SK-N-SH treated with all-trans-retinoic acid at 6 μM for 48 hours (cell line): Measurements from ENCODE around the gene CCDC186.

ENCODE experiments used
- ATAC-seq: fragments of 200-7000 bp; cut with Tn5 transposase; 3 replicates; pipeline ENCODE4 v1.9.1; 2020; ENCODE audit warnings: mild to moderate bottlenecking, moderate library complexity
- BACH2 ChIP-seq: fragments of 250-450 bp; sonication (Bioruptor Pico); IDR thresholded peaks from 2 replicates; pipeline ENCODE4 v1.9.0; 2021; ENCODE audit warnings: mild to moderate bottlenecking, borderline replicate concordance
- CREB5 ChIP-seq: fragments of 250-450 bp; sonication (Bioruptor Pico); IDR thresholded peaks from 2 replicates; pipeline ENCODE4 v1.5.1; 2020; ENCODE audit warnings: low read depth, mild to moderate bottlenecking, moderate library complexity
- CSDC2 ChIP-seq: fragments of 250-450 bp; sonication (Bioruptor Pico); IDR thresholded peaks from 2 replicates; pipeline ENCODE4 v1.5.0; 2020; ENCODE audit warnings: mild to moderate bottlenecking, moderate library complexity
- CSRNP3 ChIP-seq: fragments of 250-450 bp; sonication (Bioruptor Pico); IDR thresholded peaks from 2 replicates; pipeline ENCODE4 v1.5.1; 2021; ENCODE audit warnings: mild to moderate bottlenecking, moderate library complexity
- ESRRG ChIP-seq: fragments of 250-450 bp; sonication (Bioruptor Pico); IDR thresholded peaks from 2 replicates; pipeline ENCODE4 v1.6.1; 2021; ENCODE audit warnings: mild to moderate bottlenecking
- GLIS3 ChIP-seq: fragments of 250-450 bp; sonication (Bioruptor Pico); IDR thresholded peaks from 2 replicates; pipeline ENCODE4 v1.5.0; 2020; ENCODE audit warnings: mild to moderate bottlenecking, moderate library complexity
- ISL1 ChIP-seq: fragments of 250-450 bp; sonication (Bioruptor Pico); IDR thresholded peaks from 2 replicates; pipeline ENCODE4 v2.1.2; 2022; ENCODE audit warnings: mild to moderate bottlenecking, moderate library complexity
- OSR1 ChIP-seq: fragments of 250-450 bp; sonication (Bioruptor Pico); IDR thresholded peaks from 2 replicates; pipeline ENCODE4 v1.8.0; 2022; ENCODE audit warnings: moderate library complexity, mild to moderate bottlenecking, inconsistent platforms
- PATZ1 ChIP-seq: fragments of 250-450 bp; sonication (Bioruptor Pico); IDR thresholded peaks from 2 replicates; pipeline ENCODE4 v1.8.0; 2020; ENCODE audit warnings: mild to moderate bottlenecking, moderate library complexity, borderline replicate concordance
- POU6F1 ChIP-seq: fragments of 250-450 bp; sonication (Bioruptor Pico); IDR thresholded peaks from 2 replicates; pipeline ENCODE4 v1.8.0; 2021; ENCODE audit warnings: low read depth, mild to moderate bottlenecking, moderate library complexity, borderline replicate concordance
- PPARA ChIP-seq: fragments of 250-450 bp; sonication (Bioruptor Pico); IDR thresholded peaks from 2 replicates; pipeline ENCODE4 v1.5.0; 2020; ENCODE audit warnings: mild to moderate bottlenecking, borderline replicate concordance
- SNAI2 ChIP-seq: fragments of 250-450 bp; sonication (Bioruptor Pico); IDR thresholded peaks from 2 replicates; pipeline ENCODE4 v1.5.0; 2020; ENCODE audit warnings: mild to moderate bottlenecking, moderate library complexity
- TCF4 ChIP-seq: fragments of 250-450 bp; sonication (Bioruptor Pico); IDR thresholded peaks from 2 replicates; pipeline ENCODE4 v1.8.0; 2021; ENCODE audit warnings: mild to moderate bottlenecking, moderate library complexity, borderline replicate concordance
- TOX ChIP-seq: fragments of 250-450 bp; sonication (Bioruptor Pico); IDR thresholded peaks from 2 replicates; pipeline ENCODE4 v1.8.0; 2021; ENCODE audit warnings: mild to moderate bottlenecking, moderate library complexity, borderline replicate concordance
- TSHZ2 ChIP-seq: fragments of 250-450 bp; sonication (Bioruptor Pico); IDR thresholded peaks from 2 replicates; pipeline ENCODE4 v1.5.0; 2020; ENCODE audit warnings: mild to moderate bottlenecking, moderate library complexity
- ZFP3 ChIP-seq: fragments of 250-450 bp; sonication (Bioruptor Pico); IDR thresholded peaks from 2 replicates; pipeline ENCODE4 v1.5.0; 2020; ENCODE audit warnings: mild to moderate bottlenecking, moderate library complexity
- ZFP30 ChIP-seq: fragments of 450-650 bp; formaldehyde crosslinking; IDR thresholded peaks from 2 replicates; pipeline ENCODE4 v1.5.0; 2022; ENCODE audit warnings: mild to moderate bottlenecking, moderate library complexity
- ZNF565 ChIP-seq: fragments of 450-650 bp; formaldehyde crosslinking; conservative IDR thresholded peaks from 2 replicates; pipeline ENCODE4 v1.5.0; 2020; ENCODE audit warnings: low read depth, mild to moderate bottlenecking, moderate library complexity
- ZNF70 ChIP-seq: fragments of 450-650 bp; formaldehyde crosslinking; IDR thresholded peaks from 2 replicates; pipeline ENCODE4 v1.5.0; 2020; ENCODE audit warnings: mild to moderate bottlenecking, moderate library complexity

Gene CCDC186

GRCh38 chr10:114163062-114163461 is 10.9 kb downstream of the CCDC186 start:
- ATAC-seq: no peak
- no peak for TF ChIP-seq POU6F1
- no peak for TF ChIP-seq TSHZ2 (CRISPR knock-in tag)
- TF ChIP-seq CREB5 (CRISPR knock-in tag): no peak

- TF ChIP-seq PATZ1 (CRISPR knock-in tag): no peak
- no peak for TF ChIP-seq ZNF70 (CRISPR knock-in tag)
- no peak for TF ChIP-seq CSRNP3 (CRISPR knock-in tag)
- no peak for TF ChIP-seq POU6F1
- TF ChIP-seq ZNF565 (CRISPR knock-in tag): no peak
- TF ChIP-seq OSR1 (CRISPR knock-in tag): no peak
- TF ChIP-seq TSHZ2 (CRISPR knock-in tag): no peak
- TF ChIP-seq CSDC2 (CRISPR knock-in tag): no peak
- TF ChIP-seq ZFP3 (CRISPR knock-in tag): no peak
- TF ChIP-seq GLIS3: no peak
- TF ChIP-seq ZFP30: no peak
- no peak for TF ChIP-seq SNAI2
- TF ChIP-seq BACH2 (CRISPR knock-in tag): no peak
- no peak for TF ChIP-seq TCF4 (CRISPR knock-in tag)
- no peak for TF ChIP-seq ESRRG (CRISPR knock-in tag)
- TF ChIP-seq TOX (CRISPR knock-in tag): no peak
- TF ChIP-seq ISL1 (CRISPR knock-in tag): no peak
- TF ChIP-seq PPARA: no peak
- ATAC-seq: no peak
Measured at GRCh38 chr10:114157912-114158311, 16.1 kb downstream of the CCDC186 start.
